Glomerular visceral epithelial cell (primary cell): ENCODE data around the gene HELZ2.
"Not testable (repeated sequence)": the region's sequence is repeated elsewhere in the genome, so short reads cannot be mapped to it uniquely, and the experiment has no call there.

ENCODE experiments used
- DNase-seq: peaks from one replicate; pipeline ENCODE4 v3.0.0-alpha.2; 2016; ENCODE audit errors: extremely low spot score

HELZ2 gene

GRCh38 chr20:63566395-63567135 is 7.5 kb downstream of the HELZ2 start:
- no peak for DNase-seq

DNA sequence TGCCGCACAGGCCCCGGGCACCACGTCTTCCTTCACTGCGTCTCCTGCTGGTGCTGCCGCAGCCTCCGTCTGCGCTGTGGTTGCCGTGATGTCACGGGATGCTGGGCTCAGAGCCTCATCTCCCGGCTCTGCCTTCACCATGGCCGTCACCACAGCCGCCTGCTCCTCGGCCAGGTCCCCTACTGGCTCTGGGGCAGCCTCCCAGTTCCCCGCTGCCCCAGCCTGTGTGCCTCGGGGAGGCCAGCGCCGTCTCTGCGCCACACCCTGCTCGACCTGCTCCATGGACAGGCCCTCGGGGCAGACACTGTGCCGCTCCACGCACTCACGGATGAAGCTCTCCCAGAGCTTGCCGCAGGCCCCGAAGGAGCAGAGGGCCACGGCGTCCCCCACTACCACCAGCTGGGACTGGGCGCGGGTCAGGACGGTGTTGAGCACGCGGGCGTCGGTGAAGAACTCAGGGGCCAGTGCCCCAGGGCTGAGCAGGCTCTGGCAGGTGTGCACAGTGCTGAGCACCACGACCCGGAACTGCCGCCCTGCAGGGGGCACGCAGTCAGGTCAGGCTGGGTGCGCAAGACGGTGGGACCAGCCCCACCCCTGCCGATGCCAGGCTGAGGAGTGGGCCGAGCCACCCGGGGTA is 8.2 kb downstream of the HELZ2 start:
- DNase-seq = no peak

- DNase-seq = no peak
Measured at GRCh38 chr20:63565021-63565698, 8.9 kb downstream of the HELZ2 start.

DNA sequence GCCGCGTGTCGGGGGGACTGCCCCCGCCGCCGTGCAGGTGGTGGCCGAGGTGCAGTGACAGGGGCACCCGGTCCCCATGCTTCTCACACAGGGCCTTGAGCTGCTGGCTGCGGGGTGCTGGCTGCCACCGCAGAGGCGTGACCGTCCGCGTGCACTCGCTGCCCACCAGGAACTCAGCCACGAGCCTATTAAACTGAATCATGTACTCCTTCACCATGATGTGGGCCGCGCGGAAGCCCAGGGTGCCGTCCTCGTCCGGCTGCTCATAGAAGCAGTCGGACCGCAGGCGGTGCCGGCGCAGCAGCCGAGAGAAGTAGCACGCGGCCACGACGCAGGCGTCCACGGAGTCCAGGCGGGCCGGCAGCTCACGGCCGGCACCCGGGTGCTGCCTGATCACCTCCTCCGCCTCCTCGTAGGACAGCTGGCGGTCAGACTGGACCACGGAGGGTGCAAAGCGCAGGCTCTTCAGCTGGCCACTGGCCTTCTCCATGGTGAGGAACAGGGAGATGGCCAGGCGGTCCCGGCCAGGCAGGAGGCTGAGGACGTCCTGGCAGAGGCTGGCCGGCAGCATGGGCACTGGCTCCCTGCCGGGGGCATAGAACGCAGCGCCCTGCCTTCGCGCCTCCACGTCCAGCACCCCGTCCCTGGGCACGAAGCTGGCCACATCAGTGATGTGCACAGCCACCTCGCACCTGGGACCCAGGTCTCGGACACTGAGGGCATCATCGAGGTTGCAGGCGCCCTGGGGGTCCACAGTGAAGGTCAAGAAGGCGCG is 9.8 kb downstream of the HELZ2 start:
- DNase-seq = no peak

DNA sequence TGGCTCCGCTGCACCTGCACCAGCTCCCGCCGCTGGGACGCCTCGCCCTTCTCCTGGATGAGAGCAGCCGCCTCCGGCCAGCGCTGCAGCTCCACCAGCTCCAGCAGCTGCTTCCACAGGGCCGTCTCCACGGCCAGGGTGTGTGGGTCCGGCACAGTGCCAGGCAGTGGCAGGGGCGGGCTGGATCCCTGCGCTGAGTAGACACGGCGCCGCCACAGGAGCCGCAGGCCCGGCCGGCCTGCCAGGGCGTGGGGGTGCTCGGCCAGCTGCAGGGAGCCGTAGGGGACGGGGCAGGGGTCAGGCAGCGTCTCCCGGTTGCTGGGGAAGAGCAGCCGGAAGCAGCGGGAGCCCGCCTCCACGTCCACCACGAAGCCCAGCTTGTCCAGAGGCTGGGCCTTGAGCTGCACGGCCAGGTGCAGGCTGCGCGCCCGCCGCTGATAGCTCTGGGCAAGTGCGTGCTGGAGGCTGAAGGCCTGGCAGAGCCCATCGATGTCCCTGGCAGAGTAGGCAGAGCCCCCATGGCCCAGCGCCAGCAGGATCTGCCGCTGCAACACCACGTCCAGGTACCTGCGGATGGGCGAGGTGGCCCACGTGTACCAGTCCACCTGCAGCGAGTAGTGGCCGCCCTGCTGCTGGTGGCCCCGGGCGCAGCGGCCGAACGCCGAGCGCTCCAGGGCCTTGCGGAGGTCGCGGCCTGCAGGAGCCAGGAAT is 10.7 kb downstream of the HELZ2 start:
- DNase-seq = no peak

DNA sequence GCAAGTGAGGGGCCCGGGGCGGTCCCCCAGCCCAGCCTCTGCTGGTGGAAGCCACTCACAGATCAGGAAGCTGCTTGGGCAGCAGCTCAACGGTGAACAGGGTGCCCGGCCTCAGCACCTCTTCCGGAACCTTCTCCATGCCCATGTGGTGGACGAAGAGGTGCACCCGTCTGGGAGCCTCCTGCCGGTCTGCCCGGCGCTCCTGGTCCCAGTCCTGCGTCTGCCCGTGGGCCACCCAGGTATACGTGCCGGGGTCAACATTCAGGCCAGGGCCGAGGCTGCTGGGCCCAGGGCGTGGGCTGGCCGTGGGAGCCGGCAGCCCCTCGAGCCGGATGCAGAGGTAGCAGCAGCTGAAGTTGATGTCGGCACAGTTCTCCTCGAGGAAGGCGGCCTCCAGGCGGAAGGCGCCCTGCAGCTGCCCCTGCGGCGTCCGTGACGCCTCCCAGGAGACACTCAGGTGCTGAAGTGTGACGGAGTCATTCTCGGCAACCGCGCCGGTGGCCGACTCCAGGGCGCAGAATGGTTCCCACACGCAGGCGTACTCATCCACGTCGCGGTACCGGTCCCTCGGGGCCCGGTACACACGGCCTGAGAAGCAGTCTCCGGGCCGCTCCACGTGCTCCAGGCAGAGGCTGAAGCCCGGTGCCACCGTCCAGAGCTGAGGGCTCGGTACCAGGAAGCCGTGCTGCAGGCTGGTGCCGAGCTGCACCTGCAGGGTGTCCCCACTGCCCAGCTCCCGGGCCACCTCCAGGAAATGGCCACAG is 11.4 kb downstream of the HELZ2 start:
- DNase-seq = no peak

DNA sequence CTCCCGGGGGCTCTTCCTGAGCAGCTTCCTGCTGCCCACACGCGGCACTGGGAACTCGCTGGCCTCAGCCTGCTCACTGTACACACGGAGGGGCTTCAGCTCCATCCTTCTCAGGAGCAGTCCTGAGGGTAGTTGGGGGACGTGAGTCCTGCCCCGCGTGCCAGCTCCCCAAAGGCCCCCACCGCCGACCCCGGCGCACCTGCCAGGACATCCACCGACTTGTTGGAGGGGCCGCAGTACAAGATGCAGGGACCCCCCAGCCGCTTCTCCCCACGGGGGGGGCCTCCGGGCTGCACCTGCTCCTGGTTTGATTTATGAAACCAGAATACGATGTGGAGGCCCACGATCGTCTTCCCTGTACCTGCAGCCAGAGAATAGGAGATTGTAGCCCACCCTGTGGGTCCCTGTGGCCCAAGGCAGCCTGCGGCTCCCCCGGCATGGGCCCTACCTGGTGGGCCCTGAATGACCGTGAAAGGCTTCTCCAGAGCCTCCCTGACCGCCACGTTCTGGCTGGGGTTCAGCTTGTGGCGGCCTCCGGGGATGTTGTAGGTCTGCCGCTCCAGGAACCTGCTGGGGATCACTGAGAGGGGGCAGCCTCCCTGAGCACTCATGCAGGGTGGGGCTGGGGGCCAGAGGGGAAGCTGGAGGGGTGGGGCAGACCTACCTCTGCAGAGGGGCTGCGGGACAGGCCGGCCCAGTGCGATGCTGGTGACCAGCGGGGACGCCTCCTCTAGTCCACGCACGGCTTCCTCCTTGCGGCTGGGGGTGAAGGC is 12.2 kb downstream of the HELZ2 start:
- no peak for DNase-seq

DNA sequence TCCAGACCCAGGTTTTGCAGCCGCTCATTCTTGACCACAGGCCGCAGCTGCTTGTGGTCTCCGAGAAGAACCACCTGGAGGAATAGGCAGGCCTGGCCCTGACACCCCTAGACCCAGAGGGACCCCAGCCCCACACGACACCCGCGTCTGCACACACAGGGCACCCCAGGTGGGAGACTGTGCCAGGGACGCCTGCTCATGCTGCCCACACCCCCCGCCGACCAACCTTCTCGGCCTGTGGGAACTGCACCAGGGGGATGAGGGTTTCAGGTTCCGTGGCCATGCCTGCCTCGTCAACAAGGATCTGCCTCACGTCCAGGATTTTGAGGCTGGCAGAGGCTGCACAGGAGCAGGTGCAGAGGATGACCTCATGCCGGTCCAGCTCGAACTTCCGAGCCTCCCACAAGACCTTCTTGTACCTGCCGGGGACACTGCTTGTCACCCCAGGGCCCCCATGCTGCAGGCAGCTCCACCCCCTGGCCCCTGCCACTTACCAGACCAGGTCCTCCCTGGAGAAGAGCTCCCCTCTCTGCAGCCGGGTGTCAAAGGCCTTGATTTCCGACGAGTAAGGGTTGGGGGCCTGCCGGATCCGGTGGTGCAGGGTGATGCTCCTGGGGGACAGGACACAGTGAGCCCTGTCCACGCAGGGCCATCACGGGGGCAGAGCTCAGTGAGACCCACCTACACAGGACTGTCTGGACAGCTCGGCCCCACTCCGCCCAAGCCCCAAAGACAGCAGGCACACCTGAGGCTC is 13.0 kb downstream of the HELZ2 start:
- no peak for DNase-seq

DNA sequence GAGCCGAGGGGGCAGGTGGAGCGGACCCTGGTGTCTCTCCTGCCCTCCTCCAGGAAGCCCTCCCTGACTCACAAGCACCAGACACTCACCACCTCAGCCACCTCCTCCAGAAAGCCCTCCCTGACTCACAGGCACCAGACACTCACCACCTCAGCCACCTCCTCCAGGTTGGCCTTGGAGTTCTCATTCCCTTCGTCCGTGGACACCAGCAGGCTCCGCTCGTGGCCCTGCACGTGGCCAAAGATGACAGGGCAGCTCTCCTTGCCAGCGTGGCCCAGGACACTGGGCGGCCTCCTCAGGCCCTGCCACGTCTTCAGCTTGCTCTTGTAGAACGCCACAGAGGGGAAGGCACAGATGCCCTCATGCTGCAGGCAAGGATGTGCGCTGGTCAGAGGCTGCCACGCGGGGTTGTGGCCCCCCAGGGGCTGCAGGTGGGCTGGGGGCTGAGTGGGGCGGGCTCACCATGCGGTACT is 13.7 kb downstream of the HELZ2 start:
- no peak for DNase-seq

- not testable (repeated sequence) for DNase-seq
Measured at GRCh38 chr20:63559485-63560332, 14.3 kb downstream of the HELZ2 start.

DNA sequence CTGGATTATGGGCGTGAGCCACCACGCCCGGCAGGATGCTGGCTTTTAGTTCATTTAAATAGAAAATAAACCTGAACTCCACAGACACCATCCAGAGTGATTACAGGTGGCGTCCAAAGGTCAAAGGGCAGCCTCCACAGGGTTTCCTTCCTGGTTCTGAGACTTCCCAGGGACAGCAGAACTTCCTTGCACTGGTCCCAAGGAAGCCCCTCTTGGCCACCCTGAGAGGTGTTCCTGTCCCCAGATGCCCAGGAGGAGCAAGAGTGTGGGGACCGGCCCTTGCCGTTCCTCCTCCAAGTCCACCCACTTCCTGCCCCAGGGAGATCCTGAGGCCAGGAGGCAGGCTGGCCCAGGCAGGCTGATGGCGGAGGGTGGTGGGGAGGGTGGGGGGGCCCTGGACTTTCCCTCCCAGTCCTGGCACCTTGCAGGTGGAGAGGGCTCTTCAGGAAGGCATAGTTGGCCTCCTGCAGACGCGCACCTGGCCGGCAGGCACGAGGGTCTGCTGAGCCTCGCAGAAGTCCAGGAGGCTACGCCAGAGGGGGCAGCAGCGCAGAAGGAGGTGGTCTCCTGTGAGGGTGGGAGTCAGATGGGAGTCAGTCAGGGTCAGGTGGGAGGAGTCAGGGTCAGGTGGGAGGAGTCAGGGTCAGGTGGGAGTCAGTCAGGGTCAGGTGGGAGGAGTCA is 15.1 kb downstream of the HELZ2 start:
- DNase-seq = no peak

GRCh38 chr20:63557481-63557891 is 16.6 kb downstream of the HELZ2 start:
- DNase-seq = no peak

GRCh38 chr20:63556873-63557478 is 17.1 kb downstream of the HELZ2 start:
- no peak for DNase-seq

- no peak for DNase-seq
Measured at GRCh38 chr20:63555661-63556381, 18.2 kb downstream of the HELZ2 start.

DNA sequence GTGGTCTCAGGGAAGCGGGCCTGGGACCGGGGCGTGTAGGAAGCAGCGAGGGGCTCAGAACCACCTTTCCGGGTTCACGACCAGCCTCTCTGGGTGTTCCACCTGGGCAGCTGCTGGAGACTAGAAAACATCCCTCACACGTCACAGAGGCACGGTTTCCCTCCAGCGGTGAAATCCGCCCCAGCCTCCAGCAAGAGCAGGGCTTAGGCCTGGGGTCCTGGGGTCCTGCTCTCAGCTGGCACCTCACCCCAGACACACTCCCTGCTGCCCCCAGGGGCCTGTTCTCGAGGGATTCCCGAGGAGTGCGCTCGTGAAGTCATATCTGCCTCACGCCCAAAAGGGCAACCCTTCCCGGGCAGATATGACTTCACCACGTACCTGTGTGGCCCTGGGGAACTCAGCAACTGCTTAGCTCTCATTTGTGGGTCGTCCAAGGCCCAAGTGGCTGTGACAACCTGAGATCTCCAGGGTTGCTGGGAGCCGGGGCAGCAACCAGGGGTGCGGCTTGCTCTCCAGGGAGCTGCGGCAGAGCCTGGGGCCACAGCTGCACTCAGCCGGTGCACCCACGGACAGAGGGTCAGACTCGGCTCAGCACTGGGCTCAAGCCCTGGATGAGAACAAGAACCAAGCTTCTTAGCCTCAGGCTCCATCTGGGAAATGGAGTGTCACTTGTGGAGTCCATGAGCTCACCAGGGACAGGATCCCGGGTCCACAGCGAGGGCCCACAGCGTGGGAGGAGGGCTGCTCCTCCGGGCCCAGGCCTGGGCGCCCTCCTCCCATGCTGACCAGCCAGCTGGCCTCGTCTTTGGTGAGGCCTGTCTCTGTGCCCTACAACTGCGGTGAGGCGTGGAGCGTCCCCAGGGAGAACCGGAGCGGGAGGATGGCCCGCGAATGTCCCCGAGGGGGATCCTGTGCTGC is 19.4 kb downstream of the HELZ2 start:
- no peak for DNase-seq

DNA sequence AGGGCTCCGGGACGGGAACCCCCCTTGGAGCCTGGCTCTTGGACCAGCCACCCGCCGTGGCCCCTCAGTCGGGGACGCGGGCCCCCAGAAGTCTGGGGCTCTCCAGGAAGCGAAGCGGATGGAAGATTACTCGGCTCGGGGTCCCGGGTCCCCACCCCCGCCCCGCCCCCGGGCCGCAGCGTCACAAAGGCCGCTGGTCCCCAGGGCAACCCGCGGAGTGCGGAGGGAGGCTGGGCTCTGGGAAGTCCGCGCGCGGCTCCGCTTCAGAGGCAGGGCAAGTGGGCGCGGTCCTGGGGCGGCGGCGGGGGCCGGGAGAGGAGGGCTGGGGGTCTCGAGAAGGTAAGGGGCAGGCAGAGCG is 20.1 kb downstream of the HELZ2 start, which contains the start of gene FNDC11:
TSS of gene FNDC11 (plus strand) at position 227 of the 358 bp plus-strand sequence. CDS start 1,505 bp downstream, outside the sequence.
- DNase-seq = no peak
